ENCODE measurements around the gene PSMG2. TPM values are rescaled to one million over a fixed set of nuclear protein-coding genes. Genes with fewer than 3 reads are reported as not detected.

Gene PSMG2
- total RNA-seq, 3 donors from 2014 or later, result 78.7 to 102 (median 83.4) TPM

DNA sequence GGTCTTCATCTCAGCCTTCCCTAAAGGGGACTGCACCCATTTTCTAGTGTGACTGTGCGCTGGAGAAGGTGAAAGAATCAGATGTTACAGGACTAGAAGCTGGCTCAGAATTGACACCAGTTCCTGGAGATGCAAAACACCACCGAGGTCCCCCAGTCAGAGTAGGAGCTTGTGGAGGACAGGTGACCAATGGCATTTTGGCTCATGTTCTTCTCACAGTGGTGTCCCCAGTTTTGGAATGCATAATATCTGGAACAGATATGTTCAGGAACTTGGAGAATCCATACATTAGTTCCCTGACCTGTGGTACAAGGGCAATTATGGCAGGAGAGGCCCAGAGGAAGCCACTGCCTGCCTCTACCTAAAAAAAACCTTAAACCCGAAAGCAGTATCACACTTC, 66.3 kb downstream of the PSMG2 start:
- Histone ChIP-seq H3K36me3 (no peaks in the 10 kb centered on the region), H3K4me1 (no peaks in the 10 kb centered on the region), H3K4me3 (no peak overlapping the region), H3K27me3 (no peaks in the 10 kb centered on the region), H3K27ac (no peak overlapping the region), H3K9me3 (no peaks in the 10 kb centered on the region)
- DNase-seq (ENCODE audit: low spot score in 2 of 2), result no peak
- intact Hi-C loops (cut with DNase I; ENCODE audit: low total_unique reads), result no loop called here
- TF ChIP-seq POLR2AphosphoS5 (IDR thresholded peaks at IDR 0.05), result no peak
- TF ChIP-seq, protein P1, sequence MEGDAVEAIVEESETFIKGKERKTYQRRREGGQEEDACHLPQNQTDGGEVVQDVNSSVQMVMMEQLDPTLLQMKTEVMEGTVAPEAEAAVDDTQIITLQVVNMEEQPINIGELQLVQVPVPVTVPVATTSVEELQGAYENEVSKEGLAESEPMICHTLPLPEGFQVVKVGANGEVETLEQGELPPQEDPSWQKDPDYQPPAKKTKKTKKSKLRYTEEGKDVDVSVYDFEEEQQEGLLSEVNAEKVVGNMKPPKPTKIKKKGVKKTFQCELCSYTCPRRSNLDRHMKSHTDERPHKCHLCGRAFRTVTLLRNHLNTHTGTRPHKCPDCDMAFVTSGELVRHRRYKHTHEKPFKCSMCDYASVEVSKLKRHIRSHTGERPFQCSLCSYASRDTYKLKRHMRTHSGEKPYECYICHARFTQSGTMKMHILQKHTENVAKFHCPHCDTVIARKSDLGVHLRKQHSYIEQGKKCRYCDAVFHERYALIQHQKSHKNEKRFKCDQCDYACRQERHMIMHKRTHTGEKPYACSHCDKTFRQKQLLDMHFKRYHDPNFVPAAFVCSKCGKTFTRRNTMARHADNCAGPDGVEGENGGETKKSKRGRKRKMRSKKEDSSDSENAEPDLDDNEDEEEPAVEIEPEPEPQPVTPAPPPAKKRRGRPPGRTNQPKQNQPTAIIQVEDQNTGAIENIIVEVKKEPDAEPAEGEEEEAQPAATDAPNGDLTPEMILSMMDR (IDR thresholded peaks at IDR 0.05), result no peak
- TF ChIP-seq POLR2A (IDR thresholded peaks at IDR 0.05), result no peak

DNA sequence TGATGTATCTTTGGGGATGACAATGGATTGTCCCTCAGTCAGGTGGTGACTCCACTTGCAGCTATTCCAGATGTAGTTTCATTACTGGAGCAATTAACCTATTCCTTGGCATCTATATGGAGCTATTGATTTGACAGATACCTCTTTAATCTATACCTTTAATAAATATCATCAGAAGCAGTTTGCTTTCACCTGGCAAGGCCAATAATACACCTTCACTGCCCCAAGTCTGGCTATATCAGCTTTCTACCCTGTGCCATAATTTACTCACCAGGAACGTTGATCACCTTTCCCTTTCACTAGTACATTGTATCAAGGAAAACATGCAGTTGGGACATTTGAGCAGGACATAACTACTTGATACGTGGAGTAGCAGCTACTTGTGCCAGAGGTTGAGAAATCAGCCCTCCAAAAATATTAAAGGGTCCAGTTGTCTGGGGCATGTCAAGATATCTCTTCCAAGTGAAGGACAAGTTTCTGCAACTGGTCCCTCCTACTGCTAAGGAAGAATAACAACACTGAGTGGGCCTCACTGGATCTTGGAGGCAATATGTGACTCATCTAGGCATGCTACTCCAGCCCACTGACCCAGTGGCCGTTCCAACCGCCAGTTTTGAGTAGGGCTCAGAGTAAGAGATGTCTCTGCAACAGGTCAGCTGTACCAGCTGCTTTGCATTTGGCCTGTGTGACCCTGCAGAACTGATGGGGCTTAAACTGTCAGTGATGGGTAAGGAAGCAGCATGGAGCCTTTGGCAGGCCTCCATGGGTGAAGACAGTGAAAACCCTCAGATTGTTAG, 67.0 kb downstream of the PSMG2 start:
- Histone ChIP-seq H3K4me3 (no peak overlapping the region), H3K27me3 (no peaks in the 10 kb centered on the region), H3K4me1 (no peaks in the 10 kb centered on the region), H3K27ac (no peak overlapping the region), H3K9me3 (no peaks in the 10 kb centered on the region), H3K36me3 (no peaks in the 10 kb centered on the region)
- no peak for TF ChIP-seq POLR2AphosphoS5 (IDR thresholded peaks at IDR 0.05)
- no peak for TF ChIP-seq POLR2A (IDR thresholded peaks at IDR 0.05)
- TF ChIP-seq, protein P1 (IDR thresholded peaks at IDR 0.05), result no peak
- intact Hi-C loops (cut with DNase I; ENCODE audit: low total_unique reads), result no loop called here
- DNase-seq (ENCODE audit: low spot score in 2 of 2), result no peak

DNA sequence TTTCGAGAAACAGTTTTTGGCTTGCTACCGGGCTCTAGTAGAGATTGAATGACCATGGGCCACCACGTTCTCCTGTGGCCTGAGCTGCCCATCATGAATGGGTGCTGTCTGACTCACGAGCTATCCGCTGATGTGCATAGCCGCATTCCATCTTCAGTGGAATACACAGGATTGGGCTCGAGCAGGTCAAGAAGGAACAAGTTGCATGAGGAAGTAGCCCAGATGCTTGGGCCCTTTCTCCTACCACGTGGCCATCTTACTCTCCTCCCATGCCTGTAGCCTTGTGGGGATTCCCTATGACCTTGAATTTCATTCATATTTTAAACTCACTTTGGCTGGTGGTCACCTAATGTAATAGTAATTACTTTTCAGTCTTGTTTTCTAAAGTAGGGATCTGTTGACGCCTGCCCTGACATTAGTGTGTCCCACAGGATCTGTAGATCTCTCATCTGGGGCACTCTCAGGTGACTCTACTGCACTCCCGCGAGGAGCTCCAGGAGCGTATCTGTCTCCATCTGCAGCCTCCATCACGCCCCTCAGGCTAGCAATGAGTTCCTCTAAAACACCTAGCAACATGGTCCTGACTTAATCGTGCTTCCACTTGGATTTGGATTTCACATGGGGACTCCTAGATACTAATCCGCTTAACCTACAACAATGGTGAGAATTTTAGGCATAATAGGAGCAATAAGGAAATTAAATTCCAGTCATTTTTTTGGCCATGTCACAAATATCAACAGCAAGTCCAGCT, 67.8 kb downstream of the PSMG2 start:
- Histone ChIP-seq H3K27ac (no peak overlapping the region), H3K4me1 (no peaks in the 10 kb centered on the region), H3K36me3 (no peaks in the 10 kb centered on the region), H3K9me3 (no peaks in the 10 kb centered on the region), H3K4me3 (no peak overlapping the region), H3K27me3 (no peaks in the 10 kb centered on the region)
- DNase-seq (ENCODE audit: low spot score in 2 of 2), result no peak
- intact Hi-C loops (cut with DNase I; ENCODE audit: low total_unique reads), result no loop called here
- TF ChIP-seq POLR2AphosphoS5 (IDR thresholded peaks at IDR 0.05), result no peak
- TF ChIP-seq, protein P1 (IDR thresholded peaks at IDR 0.05), result no peak
- no peak for TF ChIP-seq POLR2A (IDR thresholded peaks at IDR 0.05)

DNA sequence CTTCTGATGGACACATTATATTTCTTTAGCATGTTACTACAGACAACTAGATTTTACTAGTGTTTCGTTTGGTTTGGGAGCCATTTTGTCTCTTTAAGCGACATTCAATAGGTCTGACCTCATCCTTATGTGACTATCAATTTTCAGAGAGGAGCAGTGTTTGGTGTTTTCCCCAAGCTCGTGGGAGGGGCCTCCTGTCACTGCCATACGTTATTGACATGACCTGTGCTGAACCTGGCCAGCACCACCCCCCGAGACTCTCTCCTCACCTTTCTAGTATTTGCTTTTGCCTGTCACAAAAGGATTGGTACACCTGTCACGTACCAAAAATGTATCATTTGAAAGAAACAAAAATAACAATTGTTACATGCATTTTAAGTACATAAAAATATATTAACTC, 69.3 kb downstream of the PSMG2 start:
- Histone ChIP-seq H3K27me3 (no peaks in the 10 kb centered on the region), H3K4me1 (no peaks in the 10 kb centered on the region), H3K36me3 (no peaks in the 10 kb centered on the region), H3K4me3 (no peak overlapping the region), H3K27ac (no peak overlapping the region), H3K9me3 (no peaks in the 10 kb centered on the region)
- no peak for DNase-seq (ENCODE audit: low spot score in 2 of 2)
- TF ChIP-seq POLR2A (IDR thresholded peaks at IDR 0.05) (no peak), POLR2AphosphoS5 (IDR thresholded peaks at IDR 0.05) (no peak)
- intact Hi-C loops (cut with DNase I; ENCODE audit: low total_unique reads), result no loop called here

DNA sequence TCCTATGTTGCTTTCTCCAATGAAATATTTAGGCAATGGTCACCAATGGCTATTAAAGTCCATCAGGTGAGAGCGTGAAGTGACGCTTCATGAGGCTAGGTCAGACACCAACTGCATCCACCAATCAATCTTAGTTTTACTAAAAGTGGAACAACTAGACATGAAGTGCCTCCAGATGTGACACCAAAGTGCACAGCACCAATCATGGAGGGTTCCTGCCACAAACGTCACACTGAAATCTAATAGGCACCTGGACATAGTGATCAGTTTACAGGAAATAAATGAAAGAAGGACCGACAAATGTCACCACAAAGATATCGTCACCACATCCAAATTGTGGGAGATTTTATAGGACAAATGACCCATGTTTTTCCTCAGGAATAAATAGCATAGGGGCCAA, 70.5 kb downstream of the PSMG2 start:
- intact Hi-C loops (cut with DNase I; ENCODE audit: low total_unique reads), result no loop called here
- Histone ChIP-seq H3K4me3 (no peak overlapping the region), H3K9me3 (no peaks in the 10 kb centered on the region), H3K27me3 (no peaks in the 10 kb centered on the region), H3K4me1 (no peaks in the 10 kb centered on the region), H3K36me3 (no peaks in the 10 kb centered on the region), H3K27ac (no peak overlapping the region)
- TF ChIP-seq, protein P1 (IDR thresholded peaks at IDR 0.05), result no peak
- TF ChIP-seq POLR2A (IDR thresholded peaks at IDR 0.05), result no peak
- no peak for TF ChIP-seq POLR2AphosphoS5 (IDR thresholded peaks at IDR 0.05)
- DNase-seq (ENCODE audit: low spot score in 2 of 2), result no peak

Data from breast epithelium (tissue), 4 donors.